Activated B cell treated with CpG ODN at 0.5 μM for 24 hours (primary cell): ENCODE measurements around the gene ROMO1. TPM values are rescaled to one million over a fixed set of nuclear protein-coding genes. Genes with fewer than 3 reads are reported as not detected.
A peak's percentile ranks its signal among the peaks of the same experiment; 100 is the strongest.

Experiments used
- ATAC-seq: fragments of 200-7000 bp; cut with Tn5 transposase; one replicate; pipeline ENCODE4 v1.10.0; 2021; ENCODE audit warnings: low read depth, mild to moderate bottlenecking, moderate library complexity
- CTCF ChIA-PET: fragments of 350-600 bp; sonication (Branson Sonifier 250); formaldehyde crosslinking; loops from one replicate; lab custom pipeline; 2021; ENCODE audit warnings: antibody characterized with exemption; lab: Charles Lee
- POLR2A ChIA-PET: fragments of 350-600 bp; sonication (Branson Sonifier 250); formaldehyde crosslinking; loops from one replicate; lab custom pipeline; 2021; ENCODE audit warnings: antibody characterized with exemption; lab: Charles Lee
- DNase-seq: peaks from one replicate; pipeline ENCODE4 v3.0.0; 2022
- H3K27ac Mint-ChIP-seq: one replicate; pipeline ENCODE4 v1.8.0; 2020; ENCODE audit warnings: mixed read lengths
- H3K27me3 Mint-ChIP-seq: one replicate; pipeline ENCODE4 v1.8.0; 2021; ENCODE audit warnings: mixed read lengths
- H3K36me3 Mint-ChIP-seq: one replicate; pipeline ENCODE4 v1.8.0; 2021; ENCODE audit warnings: low read depth, mixed read lengths
- H3K4me1 Mint-ChIP-seq: one replicate; pipeline ENCODE4 v1.8.0; 2021; ENCODE audit warnings: mixed read lengths
- H3K4me3 Mint-ChIP-seq: one replicate; pipeline ENCODE4 v1.8.0; 2020; ENCODE audit warnings: mild to moderate bottlenecking, mixed read lengths
- H3K9me3 Mint-ChIP-seq: one replicate; pipeline ENCODE4 v1.8.0; 2020; ENCODE audit warnings: mixed read lengths
- intact Hi-C: fragments of 100-400 bp; cut with micrococcal nuclease; formaldehyde crosslinking; loops from one replicate; pipeline ENCODE4 v1.15.1; 2024
- total RNA-seq: library from RNA; stranded (reverse); gene quantifications from 2 replicates; pipeline ENCODE4 v1.2.3, GENCODE V29; 2022
- TF ChIP-seq, protein P1 (sequence below): fragments of 200-600 bp; IDR thresholded peaks from one replicate; pipeline ENCODE4 v1.8.0; 2022; ENCODE audit warnings: antibody characterized with exemption, mild to moderate bottlenecking

ROMO1 gene
- total RNA-seq, 1 donor from 2014 or later = 96.8 TPM

DNA sequence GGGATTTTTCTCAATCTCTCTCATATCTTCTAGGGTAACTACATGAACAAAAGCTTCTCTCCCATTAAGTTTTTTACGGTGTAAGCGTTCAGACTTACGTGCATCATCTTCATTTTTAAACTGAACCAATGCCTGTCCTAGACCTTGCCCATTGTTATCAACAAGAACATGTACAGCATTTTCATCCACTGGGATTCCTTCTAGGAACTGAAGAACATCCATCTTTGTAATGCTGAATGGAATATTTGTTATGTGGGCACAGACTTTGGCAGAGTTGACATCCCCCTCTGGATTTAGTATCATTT, 45.8 kb upstream of the ROMO1 start:
- DNase-seq (no peak), ATAC-seq (no peak)
- Mint-ChIP-seq H3K27ac (no peak overlapping the region), H3K36me3 (peaks cover 40% of the 10 kb centered on the region), H3K4me1 (peaks cover 35% of the 10 kb centered on the region), H3K27me3 (no peaks in the 10 kb centered on the region), H3K4me3 (no peak overlapping the region), H3K9me3 (no peaks in the 10 kb centered on the region)
- ChIA-PET POLR2A (interaction anchor here (1.5 kb wide), 1 partner anchor 11 kb away, joined by 3 read pairs; the partner anchor contains the start of genes CPNE1 and RBM12), CTCF (no interaction called here)
- TF ChIP-seq, protein P1, sequence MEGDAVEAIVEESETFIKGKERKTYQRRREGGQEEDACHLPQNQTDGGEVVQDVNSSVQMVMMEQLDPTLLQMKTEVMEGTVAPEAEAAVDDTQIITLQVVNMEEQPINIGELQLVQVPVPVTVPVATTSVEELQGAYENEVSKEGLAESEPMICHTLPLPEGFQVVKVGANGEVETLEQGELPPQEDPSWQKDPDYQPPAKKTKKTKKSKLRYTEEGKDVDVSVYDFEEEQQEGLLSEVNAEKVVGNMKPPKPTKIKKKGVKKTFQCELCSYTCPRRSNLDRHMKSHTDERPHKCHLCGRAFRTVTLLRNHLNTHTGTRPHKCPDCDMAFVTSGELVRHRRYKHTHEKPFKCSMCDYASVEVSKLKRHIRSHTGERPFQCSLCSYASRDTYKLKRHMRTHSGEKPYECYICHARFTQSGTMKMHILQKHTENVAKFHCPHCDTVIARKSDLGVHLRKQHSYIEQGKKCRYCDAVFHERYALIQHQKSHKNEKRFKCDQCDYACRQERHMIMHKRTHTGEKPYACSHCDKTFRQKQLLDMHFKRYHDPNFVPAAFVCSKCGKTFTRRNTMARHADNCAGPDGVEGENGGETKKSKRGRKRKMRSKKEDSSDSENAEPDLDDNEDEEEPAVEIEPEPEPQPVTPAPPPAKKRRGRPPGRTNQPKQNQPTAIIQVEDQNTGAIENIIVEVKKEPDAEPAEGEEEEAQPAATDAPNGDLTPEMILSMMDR = no peak
- intact Hi-C loops = no loop called here

GRCh38 chr20:35653893-35654292, 45.3 kb upstream of the ROMO1 start:
- ATAC-seq (no peak), DNase-seq (no peak)
- TF ChIP-seq, protein P1 = no peak
- Mint-ChIP-seq H3K27ac (no peak overlapping the region), H3K27me3 (no peaks in the 10 kb centered on the region), H3K4me1 (peaks cover 33% of the 10 kb centered on the region), H3K36me3 (peaks cover 35% of the 10 kb centered on the region), H3K9me3 (no peaks in the 10 kb centered on the region), H3K4me3 (no peak overlapping the region)
- CTCF ChIA-PET = no interaction called here
- intact Hi-C loops = no loop called here
- POLR2A ChIA-PET = interaction anchor here (1.5 kb wide), 2 partner anchors 10 to 17 kb away, joined by 3 read pairs; partner anchors contain the start of genes CPNE1 and RBM12

DNA sequence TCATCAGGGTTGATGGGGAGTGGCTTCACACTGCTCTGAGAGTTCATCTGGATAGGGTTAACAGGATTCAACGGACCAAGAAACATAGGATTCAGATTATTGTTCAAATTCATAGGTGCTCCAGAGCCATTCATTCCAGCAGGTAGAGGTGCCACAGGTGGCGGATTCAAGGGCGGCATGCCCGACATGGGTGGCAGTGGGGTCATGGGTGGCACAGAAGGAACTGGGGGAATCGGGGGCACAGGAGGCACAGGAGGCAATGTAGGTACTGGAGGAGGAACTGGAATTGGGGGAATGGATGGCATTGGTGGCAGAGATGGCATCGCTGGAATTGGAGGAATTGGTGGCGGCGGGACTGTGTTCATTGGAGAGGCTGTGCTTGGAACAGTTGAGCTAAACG, 44.8 kb upstream of the ROMO1 start:
- DNase-seq (no peak), ATAC-seq (no peak)
- TF ChIP-seq, protein P1 = no peak
- no peaks in the 10 kb centered on the region for H3K9me3 Mint-ChIP-seq
- H3K27me3 Mint-ChIP-seq = no peaks in the 10 kb centered on the region
- H3K4me3 Mint-ChIP-seq = no peak overlapping the region
- peaks cover 33% of the 10 kb centered on the region for H3K36me3 Mint-ChIP-seq
- H3K4me1 Mint-ChIP-seq = peaks cover 35% of the 10 kb centered on the region
- ChIA-PET POLR2A (interaction anchor here (0.5 to 1.5 kb wide), 3 partner anchors 10 to 101 kb away, joined by 3 read pairs; partner anchors contain the start of genes CPNE1 and RBM12), CTCF (no interaction called here)
- intact Hi-C loops = no loop called here
- H3K27ac Mint-ChIP-seq = no peak overlapping the region

- H3K4me3 Mint-ChIP-seq = no peak overlapping the region
- DNase-seq (no peak), ATAC-seq (no peak)
- intact Hi-C loops = no loop called here
- H3K27ac Mint-ChIP-seq = no peak overlapping the region
- POLR2A ChIA-PET = no interaction called here
- TF ChIP-seq, protein P1 = no peak
- no peaks in the 10 kb centered on the region for H3K9me3 Mint-ChIP-seq
- peaks cover 55% of the 10 kb centered on the region for H3K4me1 Mint-ChIP-seq
- H3K36me3 Mint-ChIP-seq = peaks cover 16% of the 10 kb centered on the region
- H3K27me3 Mint-ChIP-seq = no peaks in the 10 kb centered on the region
- CTCF ChIA-PET = no interaction called here
These were observed 41.9 kb upstream of the ROMO1 start for GRCh38 chr20:35657271-35657670.

DNA sequence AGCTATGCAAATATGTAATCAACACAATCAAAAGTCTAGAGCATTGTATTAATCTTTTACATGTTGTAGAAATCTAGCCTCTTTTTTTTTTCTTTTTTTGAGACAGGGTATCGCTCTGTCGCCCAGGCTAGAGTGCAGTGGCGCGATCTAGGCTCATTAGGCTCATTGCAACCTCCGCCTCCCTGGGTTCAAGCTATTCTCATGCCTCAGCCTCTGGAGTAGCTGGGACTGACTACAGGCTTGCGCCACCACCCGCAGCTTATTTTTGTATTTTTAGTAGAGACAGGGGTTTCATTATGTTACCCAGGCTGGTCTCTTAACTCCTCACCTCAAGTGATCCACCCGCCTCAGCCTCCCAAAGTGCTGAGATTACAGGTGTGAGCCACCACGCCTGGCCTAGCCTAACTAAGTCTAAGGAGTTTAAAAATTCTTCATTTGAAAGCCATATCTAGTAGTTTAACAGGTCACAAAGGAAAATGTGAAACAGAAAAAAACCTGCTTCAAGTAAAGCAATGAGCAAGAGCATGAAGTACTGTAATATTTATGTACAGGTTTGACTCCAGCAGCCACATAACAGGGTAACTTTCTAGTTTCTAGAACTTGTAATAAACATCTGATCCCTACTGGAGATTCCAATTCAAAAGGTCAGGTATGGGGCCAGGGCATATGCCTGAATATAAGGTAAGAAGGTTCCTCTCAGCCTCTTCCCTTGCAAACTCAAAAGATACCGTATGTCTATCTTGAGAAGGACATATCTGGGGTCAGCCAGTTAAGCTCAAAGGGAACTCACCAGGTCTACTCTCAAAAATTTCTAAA, 38.9 kb upstream of the ROMO1 start:
- ChIA-PET POLR2A (interaction anchor here (0.5 to 1.7 kb wide), 4 partner anchors 44 to 1708 kb away, joined by 3 to 7 read pairs (median 4); partner anchors contain the start of genes RBM39 and SPAG4), CTCF (no interaction called here)
- intact Hi-C loops = loop anchor here (5.0 kb wide), 1 partner anchor 58 kb away; no protein-coding TSS in a partner anchor
- H3K4me3 Mint-ChIP-seq = peak overlapping the region; percentile 46
- H3K36me3 Mint-ChIP-seq = peaks cover 31% of the 10 kb centered on the region
- H3K4me1 Mint-ChIP-seq = peaks cover 75% of the 10 kb centered on the region
- DNase-seq = no peak
- no peaks in the 10 kb centered on the region for H3K9me3 Mint-ChIP-seq
- TF ChIP-seq, protein P1 = no peak
- H3K27me3 Mint-ChIP-seq = no peaks in the 10 kb centered on the region
- ATAC-seq = no peak
- H3K27ac Mint-ChIP-seq = peak overlapping the region; percentile 12
